Large intestine (tissue), 3 donors: ENCODE measurements around the gene CENPK. TPM values are rescaled to one million over a fixed set of nuclear protein-coding genes. Genes with fewer than 3 reads are reported as not detected.

ENCODE experiments used
- DNase-seq, 2 donors: peaks; one replicate each; pipeline versions ENCODE4 v3.0.0 to v3.0.0-alpha.2; 2013
- H3K27ac ChIP-seq: one replicate; pipeline ENCODE4 v1.5.1; 2013; ENCODE audit warnings: low read length
- H3K27me3 ChIP-seq: 2 replicates; pipeline ENCODE4 v1.6.1; 2013; ENCODE audit warnings: low read length; ENCODE audit not compliant: control insufficient read depth, insufficient read depth
- H3K36me3 ChIP-seq: 2 replicates; pipeline ENCODE4 v1.6.1; 2013; ENCODE audit warnings: low read length; ENCODE audit not compliant: control insufficient read depth, insufficient read depth
- H3K4me1 ChIP-seq: one replicate; pipeline ENCODE4 v1.6.1; 2013; ENCODE audit warnings: low read length; ENCODE audit not compliant: control insufficient read depth, insufficient read depth
- H3K4me3 ChIP-seq: one replicate; pipeline ENCODE4 v1.5.1; 2013; ENCODE audit warnings: low read length
- H3K9me3 ChIP-seq: one replicate; pipeline ENCODE4 v1.6.1; 2013; ENCODE audit warnings: mild to moderate bottlenecking, low read depth, low read length, moderate library complexity; ENCODE audit not compliant: control insufficient read depth
- WGBS: methylation state at CpG from one replicate; pipeline ENCODE4 v1.1.5; 2013; ENCODE audit warnings: low lambda C conversion rate; ENCODE audit not compliant: insufficient coverage; 5-methylcytosine and 5-hydroxymethylcytosine counted together
- polyA plus RNA-seq: library from polyadenylated mRNA; unstranded; fragments of 120-200 nt; gene quantifications from one replicate; pipeline ENCODE4 v1.2.1, GENCODE V29; 2013

CENPK gene
- polyA plus RNA-seq, 1 donor: 19.0 TPM

DNA sequence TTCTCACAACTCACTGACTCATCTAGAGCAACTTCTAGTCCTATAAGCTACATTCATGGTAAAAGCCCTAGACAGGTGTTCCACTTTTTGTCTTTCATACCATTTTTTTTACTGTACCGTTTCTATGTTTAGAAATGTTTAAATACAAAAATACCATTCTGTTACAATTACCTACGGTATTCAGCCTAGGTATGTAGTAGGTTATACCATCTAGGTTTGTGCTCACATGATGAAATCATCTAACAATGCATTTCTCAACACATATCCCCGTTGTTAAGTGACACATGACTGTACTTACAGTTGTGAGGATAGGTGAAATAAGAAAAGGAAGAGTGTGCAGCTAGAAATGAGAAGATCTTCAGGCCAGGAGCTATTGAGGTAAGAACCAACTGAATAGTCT, 6.2 kb downstream of the CENPK start:
- 79% methylated on average over 2 of the region's 3 CpGs for WGBS

DNA sequence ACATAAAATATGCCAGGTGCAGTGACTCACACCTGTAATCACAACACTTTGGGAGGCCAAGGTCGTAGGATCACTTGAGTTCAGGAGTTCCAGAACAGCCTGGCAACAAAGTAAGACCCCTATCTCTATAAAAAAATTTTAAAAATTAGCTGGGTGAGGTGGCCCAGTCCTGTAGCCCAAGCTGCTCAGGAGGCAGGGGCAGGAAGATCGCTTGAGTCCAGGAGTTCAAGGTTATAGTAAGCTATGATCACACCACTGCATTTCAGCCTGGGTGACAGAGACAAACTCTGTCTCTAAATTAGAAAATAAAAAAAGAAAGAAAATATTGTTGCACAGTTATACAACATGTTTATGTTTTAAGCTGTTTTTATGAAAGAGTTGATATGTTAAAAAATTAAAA, 6.8 kb downstream of the CENPK start:
- H3K9me3 ChIP-seq: no peaks in the 10 kb centered on the region
- peaks cover 3% of the 10 kb centered on the region for H3K36me3 ChIP-seq
- H3K27me3 ChIP-seq: no peaks in the 10 kb centered on the region
- 86% methylated on average over 1 of the region's 2 CpGs for WGBS
- no peak overlapping the region for H3K27ac ChIP-seq
- DNase-seq: no peak
- H3K4me3 ChIP-seq: no peak overlapping the region
- no peaks in the 10 kb centered on the region for H3K4me1 ChIP-seq

More for the DNA sequence above, 6.2 kb downstream of the CENPK start:
- Histone ChIP-seq H3K36me3 (peaks cover 3% of the 10 kb centered on the region), H3K27me3 (no peaks in the 10 kb centered on the region), H3K27ac (no peak overlapping the region), H3K4me1 (no peaks in the 10 kb centered on the region), H3K9me3 (no peaks in the 10 kb centered on the region), H3K4me3 (no peak overlapping the region)
- DNase-seq: no peak

DNA sequence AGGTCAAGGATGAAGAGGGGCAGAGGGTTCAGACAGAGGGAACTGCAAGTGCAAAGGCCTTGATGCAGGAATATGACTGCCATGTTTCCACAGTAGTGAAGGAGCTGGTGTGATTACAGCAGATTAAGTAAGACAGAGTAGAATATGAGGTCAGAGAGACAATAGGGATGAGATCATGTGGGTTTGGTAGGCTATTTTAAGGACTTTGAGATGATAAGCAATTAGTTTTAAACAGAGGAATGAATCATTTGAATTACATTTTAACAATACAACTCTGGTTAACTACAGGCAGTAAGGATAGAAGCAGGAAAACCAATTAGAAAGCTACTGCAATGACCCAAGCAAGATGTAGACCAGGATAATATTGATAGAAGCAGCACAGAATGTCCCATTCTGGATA, 7.7 kb downstream of the CENPK start:
- no peak overlapping the region for H3K27ac ChIP-seq
- no peaks in the 10 kb centered on the region for H3K9me3 ChIP-seq
- no peak for DNase-seq
- H3K36me3 ChIP-seq: peaks cover 3% of the 10 kb centered on the region
- no peaks in the 10 kb centered on the region for H3K27me3 ChIP-seq
- no peaks in the 10 kb centered on the region for H3K4me1 ChIP-seq
- H3K4me3 ChIP-seq: no peak overlapping the region

DNA sequence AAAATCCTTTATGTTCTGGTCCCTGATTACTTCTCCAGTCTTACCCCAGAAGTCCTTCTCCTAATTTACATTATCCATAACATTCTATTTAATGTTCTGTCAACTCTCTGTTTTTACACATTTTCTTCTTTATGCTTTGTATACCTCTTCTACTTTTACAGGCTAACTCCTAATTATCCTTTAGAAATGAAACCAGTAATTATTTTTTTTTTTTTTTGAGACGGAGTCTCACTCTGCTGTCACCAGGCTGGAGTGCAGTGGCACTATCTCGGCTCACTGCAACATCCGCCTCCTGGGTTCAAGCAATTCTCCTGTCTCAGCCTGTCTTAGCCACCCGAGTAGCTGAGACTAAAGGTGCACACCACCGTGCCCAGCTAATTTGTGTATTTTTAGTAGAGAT, 9.0 kb downstream of the CENPK start:
- peaks cover 7% of the 10 kb centered on the region for H3K36me3 ChIP-seq
- H3K27me3 ChIP-seq: no peaks in the 10 kb centered on the region
- H3K27ac ChIP-seq: no peak overlapping the region
- WGBS: no CpG with 5 or more reads among the region's 5 CpGs
- no peaks in the 10 kb centered on the region for H3K9me3 ChIP-seq
- H3K4me3 ChIP-seq: no peak overlapping the region
- DNase-seq: no peak
- no peaks in the 10 kb centered on the region for H3K4me1 ChIP-seq

DNA sequence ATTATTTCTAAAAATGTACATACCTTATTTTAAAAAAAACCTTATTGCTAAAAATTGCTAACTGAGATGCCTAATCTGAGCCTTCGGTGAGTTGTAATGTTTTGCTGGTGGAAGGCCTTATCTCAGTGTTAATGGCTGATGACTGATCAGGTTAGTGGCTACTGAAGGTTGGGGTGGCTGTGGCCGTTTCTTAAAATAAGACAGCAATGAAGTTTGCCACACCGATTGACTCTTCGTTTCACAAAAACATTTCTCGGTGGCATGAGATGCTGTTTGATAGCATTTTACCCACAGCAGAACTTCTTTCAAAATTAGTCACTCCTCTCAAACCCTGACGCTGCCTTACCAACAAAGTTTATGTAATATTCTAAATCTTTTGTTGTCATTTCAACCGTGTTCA, 14.7 kb downstream of the CENPK start:
- Histone ChIP-seq H3K27ac (no peak overlapping the region), H3K36me3 (peaks cover 7% of the 10 kb centered on the region), H3K27me3 (no peaks in the 10 kb centered on the region), H3K9me3 (no peaks in the 10 kb centered on the region), H3K4me1 (no peaks in the 10 kb centered on the region), H3K4me3 (no peak overlapping the region)
- 100% methylated on average over 2 of the region's 7 CpGs for WGBS
- no peak for DNase-seq

DNA sequence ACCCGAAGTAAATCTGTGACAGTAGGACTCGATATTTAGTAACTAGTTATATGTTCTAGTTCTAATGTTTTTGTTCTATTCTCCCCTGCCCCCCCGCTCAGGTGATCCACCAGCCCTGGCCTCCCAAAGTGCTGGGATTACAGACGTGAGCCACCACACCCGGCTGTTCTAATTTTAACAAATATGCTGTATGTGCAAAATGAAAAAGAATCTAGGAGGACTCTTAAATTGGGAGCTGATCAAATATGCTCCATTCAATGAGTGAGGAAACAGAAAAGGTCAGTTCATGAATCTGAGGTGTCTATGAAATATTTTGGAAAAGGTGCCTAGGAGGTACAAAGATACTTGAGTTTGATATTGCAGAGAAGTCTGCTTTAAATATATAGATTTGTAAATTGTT, 16.8 kb downstream of the CENPK start:
- Histone ChIP-seq H3K9me3 (no peaks in the 10 kb centered on the region), H3K36me3 (peaks cover 7% of the 10 kb centered on the region), H3K4me3 (no peak overlapping the region), H3K27me3 (no peaks in the 10 kb centered on the region), H3K4me1 (no peaks in the 10 kb centered on the region), H3K27ac (no peak overlapping the region)
- 96% methylated on average over 4 of the region's 5 CpGs for WGBS
- DNase-seq: no peak

DNA sequence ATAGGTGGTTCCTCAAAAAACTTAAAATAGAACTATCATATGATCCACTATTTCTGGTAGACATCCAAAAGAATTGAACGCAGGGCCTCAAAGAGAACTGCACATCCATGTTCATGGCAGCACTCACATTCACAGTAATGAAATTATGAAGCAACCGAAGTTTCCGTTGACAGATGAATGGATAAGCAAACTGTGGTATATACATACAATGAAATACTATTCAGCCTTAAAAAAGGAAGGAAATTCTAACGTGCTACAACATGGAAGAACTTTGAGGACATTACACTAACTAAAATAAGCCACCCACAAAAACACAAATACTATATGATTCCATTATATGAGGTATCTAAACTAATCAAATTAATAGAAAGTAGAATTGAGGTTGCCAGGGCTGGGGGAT, 18.5 kb downstream of the CENPK start:
- Histone ChIP-seq H3K36me3 (peaks cover 6% of the 10 kb centered on the region), H3K27me3 (no peaks in the 10 kb centered on the region), H3K4me1 (no peaks in the 10 kb centered on the region), H3K27ac (no peak overlapping the region), H3K9me3 (no peaks in the 10 kb centered on the region), H3K4me3 (no peak overlapping the region)
- WGBS: no CpG with 5 or more reads among the region's 4 CpGs
- DNase-seq: no peak

DNA sequence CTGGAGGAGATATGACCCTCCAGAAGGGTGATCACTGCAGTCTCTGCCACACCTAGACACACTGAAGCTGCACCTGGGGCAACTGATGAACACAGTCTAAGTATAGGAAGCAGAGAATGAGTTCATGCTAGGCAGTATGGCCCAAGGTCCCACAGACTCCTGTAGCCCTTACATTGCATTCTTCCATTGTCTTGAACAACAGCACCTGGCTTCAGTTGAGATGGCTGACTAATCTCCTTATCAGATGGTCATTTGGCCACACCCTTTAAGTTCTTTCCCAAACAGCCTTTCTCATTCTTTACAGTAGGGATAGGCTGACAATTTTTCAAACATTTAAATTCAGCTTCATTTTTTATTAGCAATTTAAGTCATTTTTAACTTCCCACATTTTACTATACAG, 23.1 kb downstream of the CENPK start:
- no peaks in the 10 kb centered on the region for H3K27me3 ChIP-seq
- H3K4me1 ChIP-seq: no peaks in the 10 kb centered on the region
- H3K36me3 ChIP-seq: no peaks in the 10 kb centered on the region
- no peak for DNase-seq
- H3K9me3 ChIP-seq: no peaks in the 10 kb centered on the region
- H3K4me3 ChIP-seq: no peak overlapping the region
- H3K27ac ChIP-seq: no peak overlapping the region

DNA sequence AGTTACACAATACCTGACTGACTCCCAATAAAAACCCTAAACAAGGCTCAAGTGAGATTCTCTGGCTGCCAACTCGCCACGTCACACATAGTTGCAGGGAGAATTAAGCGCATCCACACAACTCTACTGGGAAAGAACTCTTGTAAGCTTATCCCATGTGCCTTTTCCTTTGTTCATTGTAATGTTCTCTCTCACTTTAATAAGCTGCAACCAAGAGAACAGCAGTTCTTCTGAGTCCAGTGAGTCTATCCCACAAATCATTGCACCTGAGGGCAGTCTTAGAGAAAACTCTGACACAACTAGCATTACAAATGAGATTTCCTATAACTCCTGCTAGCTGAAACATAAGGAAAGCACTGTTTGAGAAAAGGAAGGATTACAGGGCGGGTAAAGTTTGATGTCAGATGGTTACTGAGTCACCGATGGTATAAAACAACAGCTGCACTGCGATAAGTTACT, 27.4 kb downstream of the CENPK start:
- H3K36me3 ChIP-seq: no peaks in the 10 kb centered on the region
- H3K4me1 ChIP-seq: no peaks in the 10 kb centered on the region
- DNase-seq: peak in 1 of 2 donors; percentile 8
- H3K27me3 ChIP-seq: no peaks in the 10 kb centered on the region
- H3K9me3 ChIP-seq: no peaks in the 10 kb centered on the region
- H3K27ac ChIP-seq: no peak overlapping the region
- no peak overlapping the region for H3K4me3 ChIP-seq
- WGBS: 97% methylated on average over 3 of the region's 6 CpGs

DNA sequence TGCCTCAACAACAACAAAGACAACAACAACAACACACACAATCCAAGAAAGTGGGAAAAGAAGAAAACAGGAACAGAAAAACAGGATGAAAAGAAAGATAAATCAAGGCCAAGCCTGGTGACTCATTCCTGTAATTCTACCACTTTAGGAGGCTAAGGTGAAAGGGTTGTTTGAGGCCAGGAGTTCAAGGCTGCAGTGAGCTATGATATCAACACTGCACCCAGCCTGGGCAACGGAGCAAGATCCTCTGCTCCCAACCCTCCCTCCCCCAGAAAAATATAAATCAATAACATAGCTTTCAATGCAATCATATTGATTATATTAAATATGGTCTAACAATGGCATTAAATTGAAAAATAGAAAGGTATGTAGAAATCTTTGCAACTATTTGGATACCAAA, 32.1 kb downstream of the CENPK start:
- no peak overlapping the region for H3K4me3 ChIP-seq
- no peak for DNase-seq
- no peaks in the 10 kb centered on the region for H3K36me3 ChIP-seq
- no peaks in the 10 kb centered on the region for H3K9me3 ChIP-seq
- no peak overlapping the region for H3K27ac ChIP-seq
- WGBS: no CpG with 5 or more reads among the region's 1 CpG
- H3K4me1 ChIP-seq: no peaks in the 10 kb centered on the region
- no peaks in the 10 kb centered on the region for H3K27me3 ChIP-seq

DNA sequence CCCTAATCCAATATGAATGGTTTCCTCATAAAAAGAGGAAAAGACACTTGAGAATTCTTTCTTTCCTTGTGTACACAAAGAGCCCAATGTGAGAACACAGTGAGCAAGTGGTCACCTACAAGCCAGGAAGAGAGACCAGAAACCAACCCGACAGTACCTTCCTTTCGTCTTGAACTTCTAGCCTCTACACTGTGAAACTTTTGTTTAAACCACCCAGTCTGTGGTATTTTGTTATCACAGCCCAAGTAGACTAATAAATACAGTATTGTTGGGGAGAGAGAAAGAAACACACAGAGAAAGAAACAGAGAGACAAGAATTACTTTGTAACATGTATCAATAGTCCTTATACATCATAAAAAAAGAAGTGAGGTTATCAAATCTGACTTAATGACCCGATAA, 37.2 kb downstream of the CENPK start:
- Histone ChIP-seq H3K36me3 (no peaks in the 10 kb centered on the region), H3K4me1 (no peaks in the 10 kb centered on the region), H3K9me3 (no peaks in the 10 kb centered on the region), H3K27ac (no peak overlapping the region), H3K4me3 (no peak overlapping the region), H3K27me3 (no peaks in the 10 kb centered on the region)
- WGBS: no CpG with 5 or more reads among the region's 3 CpGs
- no peak for DNase-seq
